OCI-LY1 (cell line): ENCODE data around the gene BORCS6.

ENCODE experiments used
- H2AFZ ChIP-seq: fragments of 200-600 bp; sonication (generic), shearing (Covaris generic); 2 replicates; pipeline ENCODE4 v1.6.0; 2014; ENCODE audit warnings: antibody characterized with exemption, mild to moderate bottlenecking, low read length
- H3F3A ChIP-seq: fragments of 200-600 bp; sonication (generic), shearing (Covaris generic); 2 replicates; pipeline ENCODE4 v1.6.0; 2014; ENCODE audit warnings: mild to moderate bottlenecking, antibody characterized with exemption, low read length, moderate library complexity; ENCODE audit not compliant: insufficient read depth
- H3K27ac ChIP-seq: fragments of 200-600 bp; sonication (generic); 2 replicates; pipeline ENCODE4 v1.5.1; 2014; ENCODE audit warnings: low read length, mixed run types, mild to moderate bottlenecking, low read depth; ENCODE audit not compliant: poor library complexity, severe bottlenecking
- H3K27me3 ChIP-seq: fragments of 200-600 bp; sonication (generic); 2 replicates; pipeline ENCODE4 v1.6.0; 2014; ENCODE audit warnings: antibody characterized with exemption, mild to moderate bottlenecking, low read length, moderate library complexity; ENCODE audit not compliant: insufficient read depth
- H3K36me3 ChIP-seq: fragments of 200-600 bp; sonication (generic); 2 replicates; pipeline ENCODE4 v1.6.1; 2014; ENCODE audit warnings: mild to moderate bottlenecking, antibody characterized with exemption, low read length, moderate library complexity, mixed read lengths; ENCODE audit not compliant: insufficient read depth
- H3K4me1 ChIP-seq: fragments of 200-600 bp; sonication (generic); 2 replicates; pipeline ENCODE4 v1.5.1; 2014; ENCODE audit warnings: mild to moderate bottlenecking, low read length, moderate library complexity; ENCODE audit not compliant: insufficient read depth, severe bottlenecking
- H3K4me2 ChIP-seq: fragments of 200-600 bp; sonication (generic), shearing (Covaris generic); 2 replicates; pipeline ENCODE4 v1.6.1; 2014; ENCODE audit warnings: low read length
- H3K4me3 ChIP-seq: fragments of 200-600 bp; sonication (generic); 2 replicates; pipeline ENCODE4 v1.5.1; 2014; ENCODE audit warnings: low read length, low read depth, mild to moderate bottlenecking, mixed read lengths; ENCODE audit not compliant: poor library complexity, severe bottlenecking
- H3K79me2 ChIP-seq: fragments of 200-600 bp; shearing (Covaris generic); 2 replicates; pipeline ENCODE4 v1.6.1; 2016; ENCODE audit warnings: mixed run types, low read length, mixed read lengths; ENCODE audit not compliant: insufficient read depth
- H3K9ac ChIP-seq: fragments of 200-600 bp; sonication (generic), shearing (Covaris generic); 2 replicates; pipeline ENCODE4 v1.6.1; 2014; ENCODE audit warnings: mild to moderate bottlenecking, low read length, mixed read lengths
- H3K9me2 ChIP-seq: fragments of 200-600 bp; sonication (generic), shearing (Covaris generic); 2 replicates; pipeline ENCODE4 v1.6.1; 2014; ENCODE audit warnings: low read depth, mild to moderate bottlenecking, low read length, mixed read lengths
- H3K9me3 ChIP-seq: fragments of 200-600 bp; shearing (Covaris generic); 2 replicates; pipeline ENCODE4 v1.6.1; 2014; ENCODE audit warnings: low read length, mixed read lengths
- H4K20me1 ChIP-seq: fragments of 200-600 bp; sonication (generic), shearing (Covaris generic); 2 replicates; pipeline ENCODE4 v1.6.0; 2016; ENCODE audit warnings: mild to moderate bottlenecking, low read length; ENCODE audit not compliant: insufficient read depth
- CTCF ChIP-seq: fragments of 200-600 bp; sonication (generic), shearing (Covaris generic); IDR thresholded peaks from 2 replicates; pipeline ENCODE4 v1.5.1; 2017; ENCODE audit warnings: mild to moderate bottlenecking, antibody characterized with exemption, low read length, moderate library complexity, mixed read lengths
- EZH2 ChIP-seq: fragments of 200-600 bp; sonication (generic), shearing (Covaris generic); IDR thresholded peaks from 2 replicates; pipeline ENCODE4 v1.8.0; 2017; ENCODE audit warnings: borderline replicate concordance, mixed run types, mild to moderate bottlenecking, antibody characterized with exemption, low read length, moderate library complexity, mixed read lengths

Gene BORCS6

DNA sequence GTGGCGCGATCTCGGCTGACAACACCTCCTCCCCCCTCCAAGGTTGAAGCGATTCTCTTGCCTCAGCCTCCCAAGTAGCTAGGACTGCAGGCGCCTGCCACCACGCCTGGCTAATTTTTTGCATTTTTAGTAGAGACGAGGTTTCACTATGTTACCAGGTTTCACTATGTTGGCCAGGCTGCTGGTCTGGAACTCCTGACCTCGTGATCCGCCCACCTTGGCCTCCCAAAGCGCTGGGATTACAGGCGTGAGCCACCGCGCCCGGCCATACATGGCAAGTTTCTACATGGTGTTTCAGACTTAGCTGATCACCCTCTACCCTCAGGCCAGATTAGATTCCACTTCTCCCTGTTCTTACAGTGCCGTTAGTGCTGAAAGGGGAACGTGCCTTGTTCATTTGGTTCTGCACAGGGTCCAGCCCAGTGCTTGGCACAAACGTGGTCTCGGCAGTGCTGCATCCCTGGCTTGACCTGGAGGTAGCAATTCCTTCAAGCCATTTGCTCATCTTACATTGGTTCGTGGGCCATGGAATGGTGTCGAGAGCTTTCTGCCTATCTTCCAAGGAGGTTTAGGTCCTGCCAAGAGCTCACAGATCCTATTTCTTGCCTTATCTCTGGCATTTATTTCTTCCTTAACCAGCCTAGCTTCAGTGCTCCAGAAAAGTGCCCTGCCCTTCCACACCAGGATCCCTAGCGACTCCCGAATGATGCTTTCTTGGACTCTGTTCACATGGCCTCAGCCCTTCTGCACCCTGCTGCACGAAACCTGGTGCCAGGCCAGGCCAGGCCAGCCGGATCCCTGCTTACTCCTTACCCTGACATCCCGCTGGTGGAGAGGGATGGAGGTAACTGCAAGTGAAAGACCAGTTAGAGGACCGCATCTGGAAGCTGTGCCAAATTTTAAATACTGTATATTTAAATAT is 35.2 kb upstream of the BORCS6 start:
- Histone ChIP-seq H3K27ac (no peak overlapping the region), H3K9me2 (no peaks in the 10 kb centered on the region), H3K4me3 (no peak overlapping the region), H2AFZ (no peak overlapping the region), H3K4me2 (no peak overlapping the region), H4K20me1 (no peaks in the 10 kb centered on the region), H3K9ac (no peak overlapping the region), H3K36me3 (peaks cover 37% of the 10 kb centered on the region), H3K4me1 (peaks cover 14% of the 10 kb centered on the region), H3K9me3 (no peaks in the 10 kb centered on the region), H3K79me2 (no peaks in the 10 kb centered on the region), H3K27me3 (no peaks in the 10 kb centered on the region), H3F3A (no peaks in the 10 kb centered on the region; the same call in 1 of the 2 replicates)
- no peak for TF ChIP-seq CTCF
- TF ChIP-seq EZH2: no peak

DNA sequence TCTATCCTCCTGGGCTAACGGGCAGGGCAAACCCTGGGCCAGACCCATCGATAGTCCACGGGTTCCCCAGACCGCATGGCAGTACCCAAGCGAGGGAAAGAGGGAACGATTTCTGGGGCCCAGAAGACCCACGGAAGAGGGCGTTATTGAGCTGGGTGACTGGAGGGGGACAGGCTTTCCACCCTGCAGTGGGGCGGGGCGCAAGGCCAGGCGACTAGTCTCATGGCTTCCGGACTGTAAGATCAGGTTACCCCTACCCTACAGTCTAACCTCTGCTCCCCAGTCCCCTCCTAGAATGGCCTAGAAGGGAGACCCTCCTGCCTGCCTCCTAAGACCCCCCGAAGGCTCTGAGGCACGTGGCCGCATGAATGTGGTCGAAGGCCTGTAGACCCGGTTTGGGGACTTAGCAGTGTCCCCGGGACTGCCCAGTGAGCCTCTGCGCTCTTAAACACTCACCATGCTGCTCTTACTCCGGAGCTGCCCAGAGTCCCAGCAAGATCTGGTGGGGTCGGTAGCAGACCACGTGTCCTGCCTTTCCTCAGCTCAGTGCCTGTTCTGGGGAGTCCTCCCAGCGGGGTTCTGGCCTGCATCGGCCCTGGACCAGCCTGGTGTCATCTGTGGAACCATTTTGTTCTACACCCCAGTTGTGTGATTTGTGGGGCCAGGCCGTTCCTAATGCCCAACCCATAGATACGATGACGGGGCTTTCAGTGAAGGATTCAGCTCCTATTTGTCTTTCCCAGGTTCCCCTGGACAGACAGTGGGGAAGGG is 33.6 kb upstream of the BORCS6 start:
- H3F3A ChIP-seq: no peaks in the 10 kb centered on the region; the same call in 1 of the 2 replicates
- peak overlapping the region; percentile 85 for H3K4me3 ChIP-seq

More for the DNA sequence above, 33.6 kb upstream of the BORCS6 start:
- Histone ChIP-seq H3K79me2 (no peaks in the 10 kb centered on the region), H4K20me1 (no peaks in the 10 kb centered on the region), H3K27ac (peak overlapping the region; percentile 97), H3K9me3 (no peaks in the 10 kb centered on the region), H3K9ac (peak overlapping the region; percentile 97), H3K4me2 (peak overlapping the region; percentile 81), H3K9me2 (no peaks in the 10 kb centered on the region), H2AFZ (no peak overlapping the region), H3K27me3 (no peaks in the 10 kb centered on the region), H3K36me3 (peaks cover 21% of the 10 kb centered on the region; the same call in 1 of the 2 replicates), H3K4me1 (peaks cover 14% of the 10 kb centered on the region)
- peak; percentile 55 for TF ChIP-seq CTCF
- no peak for TF ChIP-seq EZH2
